ENCODE measurements around the gene HMCN2. TPM values are rescaled to one million over a fixed set of nuclear protein-coding genes. Genes with fewer than 3 reads are reported as not detected.

Gene HMCN2
- total and polyA plus RNA-seq, 2 donors (not counting 1 experiment from before 2014, with no cell fraction given) = 0.01 TPM; not detected in 1

GRCh38 chr9:130450344-130451003, 184.9 kb downstream of the HMCN2 start:
- ATAC-seq (ENCODE audit: low read depth) (no peak), DNase-seq (no peak)
- Histone ChIP-seq H3K4me2 (replicated peaks; ENCODE audit: low read depth, low read length, poor library complexity, severe bottlenecking) (no peak overlapping the region), H2AFZ (ENCODE audit: insufficient read depth, low read depth, low read length, poor library complexity, severe bottlenecking) (no peak overlapping the region), H3K9me3 (ENCODE audit: control extremely low read depth in 1 of 3, control insufficient read depth in 2 of 3, insufficient read depth in 1 of 3, low read length in 2 of 3) (no peaks in the 10 kb centered on the region), H4K20me1 (ENCODE audit: control insufficient read depth, insufficient read depth, low read length, poor library complexity, severe bottlenecking) (no peaks in the 10 kb centered on the region), H3K4me3 (ENCODE audit: control extremely low read depth in 1 of 5, extremely low read depth in 1 of 5, insufficient read depth in 1 of 5, low read depth in 2 of 5, low read length in 4 of 5) (no peak overlapping the region), H3K27ac (ENCODE audit: low read length in 2 of 2) (no peak overlapping the region), H3K79me2 (ENCODE audit: control insufficient read depth, insufficient read depth, low read length) (no peaks in the 10 kb centered on the region), H3K27me3 (replicated peaks in 1 of 4; ENCODE audit: control extremely low read depth in 1 of 4, control insufficient read depth in 3 of 4, insufficient read depth in 4 of 4, low read length in 3 of 4) (peaks cover 0 to 14% (median 3%) of the 10 kb centered on the region in 4 experiments), H3K9ac (ENCODE audit: low read length) (no peak overlapping the region), H3K4me1 (ENCODE audit: control insufficient read depth in 2 of 2, insufficient read depth in 2 of 2, low read length in 2 of 2) (no peaks in the 10 kb centered on the region), H3K36me3 (replicated peaks in 1 of 2; ENCODE audit: control extremely low read depth in 1 of 2, control insufficient read depth in 1 of 2, extremely low read depth in 1 of 2, insufficient read depth in 2 of 2, low read length in 1 of 2) (no peaks in the 10 kb centered on the region)
- ChIA-PET POLR2A (no interaction called here), CTCF (no interaction called here)
- TF ChIP-seq EZH2 (IDR thresholded peaks at IDR 0.05; ENCODE audit: borderline replicate concordance, insufficient read depth, low read depth, low read length, poor library complexity, severe bottlenecking) (no peak), CTCF (IDR thresholded peaks at IDR 0.05) (no peak)
- intact Hi-C loops (cut with micrococcal nuclease) = no loop called here
- Mint-ChIP-seq H3K27ac (no peak overlapping the region), H3K4me3 (no peak overlapping the region), H3K9me3 (ENCODE audit: insufficient read depth) (no peaks in the 10 kb centered on the region), H3K4me1 (no peaks in the 10 kb centered on the region), H3K27me3 (peaks cover 31% of the 10 kb centered on the region)
- WGBS (ENCODE audit: insufficient coverage) = 77% methylated on average over 15 of the region's 15 CpGs

GRCh38 chr9:130451004-130451390, 185.4 kb downstream of the HMCN2 start:
- Histone ChIP-seq H3K27ac (ENCODE audit: low read length in 2 of 2) (no peak overlapping the region), H3K36me3 (replicated peaks in 1 of 2; ENCODE audit: control extremely low read depth in 1 of 2, control insufficient read depth in 1 of 2, extremely low read depth in 1 of 2, insufficient read depth in 2 of 2, low read length in 1 of 2) (no peaks in the 10 kb centered on the region), H3K27me3 (replicated peaks in 1 of 4; ENCODE audit: control extremely low read depth in 1 of 4, control insufficient read depth in 3 of 4, insufficient read depth in 4 of 4, low read length in 3 of 4) (peaks cover 0 to 9% (median 1%) of the 10 kb centered on the region in 4 experiments), H4K20me1 (ENCODE audit: control insufficient read depth, insufficient read depth, low read length, poor library complexity, severe bottlenecking) (no peaks in the 10 kb centered on the region), H3K9me3 (ENCODE audit: control extremely low read depth in 1 of 3, control insufficient read depth in 2 of 3, insufficient read depth in 1 of 3, low read length in 2 of 3) (no peaks in the 10 kb centered on the region), H3K4me1 (ENCODE audit: control insufficient read depth in 2 of 2, insufficient read depth in 2 of 2, low read length in 2 of 2) (no peaks in the 10 kb centered on the region), H3K9ac (ENCODE audit: low read length) (no peak overlapping the region), H3K4me2 (replicated peaks; ENCODE audit: low read depth, low read length, poor library complexity, severe bottlenecking) (no peak overlapping the region), H3K4me3 (ENCODE audit: control extremely low read depth in 1 of 5, extremely low read depth in 1 of 5, insufficient read depth in 1 of 5, low read depth in 2 of 5, low read length in 4 of 5) (no peak overlapping the region), H3K79me2 (ENCODE audit: control insufficient read depth, insufficient read depth, low read length) (no peaks in the 10 kb centered on the region), H2AFZ (ENCODE audit: insufficient read depth, low read depth, low read length, poor library complexity, severe bottlenecking) (no peak overlapping the region)
- Mint-ChIP-seq H3K4me3 (no peak overlapping the region), H3K4me1 (no peaks in the 10 kb centered on the region), H3K27me3 (peaks cover 27% of the 10 kb centered on the region), H3K9me3 (ENCODE audit: insufficient read depth) (no peaks in the 10 kb centered on the region), H3K27ac (no peak overlapping the region)
- ChIA-PET CTCF (no interaction called here), POLR2A (no interaction called here)
- TF ChIP-seq EZH2 (IDR thresholded peaks at IDR 0.05; ENCODE audit: borderline replicate concordance, insufficient read depth, low read depth, low read length, poor library complexity, severe bottlenecking) (no peak), CTCF (IDR thresholded peaks at IDR 0.05) (no peak)
- DNase-seq (no peak), ATAC-seq (ENCODE audit: low read depth) (no peak)
- intact Hi-C loops (cut with micrococcal nuclease) = no loop called here
- 52% methylated on average over 14 of the region's 14 CpGs for WGBS (ENCODE audit: insufficient coverage)
